Ureter (tissue), 1 donor: ENCODE results near the gene RBM33. TPM values are rescaled to one million over a fixed set of nuclear protein-coding genes. Genes with fewer than 3 reads are reported as not detected.
A peak's percentile ranks its signal among the peaks of the same experiment; 100 is the strongest.
"Not testable (repeated sequence)": the region's sequence is repeated elsewhere in the genome, so short reads cannot be mapped to it uniquely, and the experiment has no call there.

ENCODE experiments used
- DNase-seq: peaks from one replicate; pipeline ENCODE4 v3.0.0-alpha.2; 2020; ENCODE audit warnings: low spot score
- total RNA-seq: library from RNA; stranded (reverse); gene quantifications from one replicate; pipeline ENCODE4 v1.2.4, GENCODE V29; 2023
- donor health status: DM: yes; HTN: yes; CAD: no.

RBM33 gene
- 70.8 TPM for total RNA-seq

GRCh38 chr7:155644178-155644970 lies at the start of gene RBM33:
Gene RBM33 (plus strand): TSS chr7:155644661. CDS start chr7:155644877, 216 bp downstream.
- DNase-seq = peak; percentile 71

DNA sequence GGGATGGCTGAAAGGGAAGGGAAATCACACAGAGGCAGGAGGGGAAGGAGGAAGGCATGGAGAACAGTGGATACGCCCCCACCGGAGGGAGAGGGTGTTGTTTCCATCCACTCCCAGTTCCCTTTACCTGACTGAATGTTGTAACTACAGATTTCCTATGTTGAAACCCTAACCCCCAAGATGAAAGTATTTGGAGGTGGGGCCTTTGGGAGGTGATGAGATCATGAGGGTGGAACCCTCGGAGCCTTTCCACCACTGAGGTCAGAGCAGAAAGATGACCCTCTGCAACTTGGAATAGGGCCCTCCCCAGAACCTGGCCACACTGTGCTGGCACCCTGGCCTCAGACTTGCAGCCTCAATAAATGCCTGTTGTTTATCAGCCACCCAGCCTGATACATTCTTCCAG lies 49.5 kb upstream of the RBM33 start:
- peak; percentile 38 for DNase-seq

DNA sequence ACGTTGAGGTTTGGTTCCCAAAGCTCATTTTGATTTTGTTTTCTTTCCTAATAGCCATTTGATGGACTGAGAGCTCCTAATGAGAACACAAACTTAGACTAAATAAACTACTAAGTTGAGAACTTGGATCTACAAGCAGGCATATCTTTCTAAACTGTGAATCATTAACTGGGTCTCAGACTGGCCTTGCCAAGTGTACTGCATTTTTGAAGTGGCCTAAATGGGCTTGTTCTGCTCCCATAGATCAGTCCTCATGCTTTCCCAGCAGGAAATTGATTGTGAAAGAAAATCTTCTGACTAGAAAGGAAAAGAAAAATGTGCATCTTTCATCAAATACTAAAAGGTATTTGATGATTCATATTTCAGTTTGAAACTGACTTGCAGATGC lies 46.7 kb upstream of the RBM33 start:
- no peak for DNase-seq

DNA sequence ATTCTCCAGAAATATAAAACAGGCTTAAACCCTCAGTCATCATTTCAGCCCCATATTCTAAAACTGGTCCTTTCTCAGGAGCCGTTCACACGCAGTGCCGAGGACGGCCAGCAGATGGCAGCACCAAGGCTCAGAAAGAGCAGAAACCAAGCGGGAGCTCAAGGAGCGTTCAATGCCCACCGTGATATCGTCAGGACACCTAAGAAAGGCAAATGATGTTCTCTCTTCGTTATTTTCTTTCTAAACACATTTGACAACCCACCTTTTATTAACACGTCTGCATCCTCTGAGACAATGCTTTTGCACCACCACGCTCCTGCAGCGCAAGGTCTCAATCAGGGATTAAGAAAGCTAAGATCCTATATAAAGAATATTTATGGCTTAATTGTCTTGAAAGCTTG lies 45.7 kb upstream of the RBM33 start:
- peak; percentile 85 for DNase-seq

GRCh38 chr7:155602156-155602555 lies 42.3 kb upstream of the RBM33 start:
- no peak for DNase-seq

DNA sequence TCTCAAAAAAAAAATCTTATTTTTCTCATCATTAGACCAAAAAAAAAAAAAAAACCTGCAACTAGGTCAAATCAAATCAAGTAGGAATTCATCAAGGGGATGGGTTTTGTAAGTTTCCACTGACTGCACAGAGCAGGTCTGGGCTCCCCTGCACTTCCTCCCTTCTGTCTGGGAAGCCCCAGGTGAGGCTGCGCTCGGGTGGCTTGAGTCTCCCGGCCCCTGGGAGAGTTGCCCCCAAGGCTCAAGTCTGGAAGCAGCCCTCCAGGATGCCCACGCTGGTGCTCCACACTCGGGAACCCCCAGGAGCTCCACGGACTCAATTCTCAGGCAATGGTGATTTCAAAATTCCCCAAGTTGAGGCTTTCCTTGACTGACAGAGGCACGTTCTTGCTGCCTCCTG lies 41.7 kb upstream of the RBM33 start:
- DNase-seq = no peak

GRCh38 chr7:155603205-155603857 lies 41.1 kb upstream of the RBM33 start:
- no peak for DNase-seq

- no peak for DNase-seq
These were observed 40.5 kb upstream of the RBM33 start for GRCh38 chr7:155603858-155604503.

DNA sequence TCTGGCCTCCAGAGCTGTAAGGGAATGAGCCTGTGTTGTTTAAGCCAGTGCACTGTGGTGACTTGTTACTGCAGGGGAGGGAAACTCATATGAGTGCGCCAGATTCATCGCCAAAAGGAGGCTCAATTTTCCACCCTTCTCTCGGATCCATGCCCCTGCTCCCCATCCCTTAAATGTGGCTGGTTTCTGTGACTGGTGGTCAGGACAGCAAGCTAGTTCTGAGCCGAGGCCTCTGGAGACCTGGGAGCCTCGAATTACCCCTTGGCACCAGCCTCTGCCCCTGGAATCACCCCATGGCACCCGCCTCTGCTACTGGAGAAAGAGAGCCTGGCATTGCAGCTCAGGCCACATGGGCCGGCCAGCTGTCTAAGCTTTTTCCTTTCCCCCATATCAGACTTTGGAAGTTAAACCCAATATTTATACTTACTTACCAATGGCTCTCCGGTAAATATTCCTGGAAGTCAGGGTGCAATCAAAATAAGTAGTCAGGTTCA lies 39.9 kb upstream of the RBM33 start:
- no peak for DNase-seq

DNA sequence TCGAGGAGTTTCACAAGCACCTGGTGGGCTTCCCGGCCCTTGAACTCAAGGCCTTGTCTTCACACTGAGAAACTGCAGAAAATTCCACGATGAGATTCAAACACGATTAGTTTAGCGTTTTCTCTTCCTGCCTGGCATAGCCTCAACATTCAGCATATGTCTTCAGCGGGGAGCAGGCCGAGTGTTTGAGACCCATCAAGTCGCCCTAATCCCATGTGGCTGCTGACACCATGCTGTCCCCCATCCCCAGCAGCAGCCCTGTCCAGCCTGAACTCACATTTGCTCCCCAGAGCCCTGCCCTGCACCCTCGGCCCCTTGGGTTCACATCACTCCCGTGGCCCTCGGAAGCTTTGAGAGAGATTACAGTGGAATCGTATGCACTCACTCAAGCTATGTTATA lies 35.3 kb upstream of the RBM33 start:
- no peak for DNase-seq

DNA sequence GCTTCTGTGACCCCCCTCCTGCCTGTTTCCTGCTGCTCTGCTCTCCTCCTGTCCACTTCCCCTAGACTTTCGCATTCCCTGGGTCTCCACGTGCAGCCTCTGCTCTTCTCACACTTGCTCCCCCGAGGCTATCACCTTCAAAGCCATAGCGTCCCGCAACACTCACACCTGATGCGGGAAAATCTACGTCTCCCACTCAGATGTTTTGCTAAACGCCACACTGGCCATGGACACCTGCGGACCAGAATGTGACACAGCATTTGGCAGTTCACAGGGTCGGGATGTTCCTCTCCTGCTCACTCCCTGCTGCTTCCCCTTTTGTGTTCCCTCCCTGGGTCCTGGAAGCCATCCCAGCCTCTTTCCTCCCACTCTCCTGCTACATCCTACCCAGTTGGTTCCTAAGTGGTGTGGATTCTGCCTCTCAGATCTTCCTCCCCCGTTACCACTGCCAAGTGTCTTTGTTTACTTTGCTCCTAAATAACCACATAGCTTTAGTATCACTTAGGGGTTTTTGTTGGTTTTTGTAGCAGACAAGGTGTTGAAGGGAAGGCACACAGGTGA lies 33.7 kb upstream of the RBM33 start:
- DNase-seq = no peak

GRCh38 chr7:155611808-155612447 lies 32.5 kb upstream of the RBM33 start:
- no peak for DNase-seq

DNA sequence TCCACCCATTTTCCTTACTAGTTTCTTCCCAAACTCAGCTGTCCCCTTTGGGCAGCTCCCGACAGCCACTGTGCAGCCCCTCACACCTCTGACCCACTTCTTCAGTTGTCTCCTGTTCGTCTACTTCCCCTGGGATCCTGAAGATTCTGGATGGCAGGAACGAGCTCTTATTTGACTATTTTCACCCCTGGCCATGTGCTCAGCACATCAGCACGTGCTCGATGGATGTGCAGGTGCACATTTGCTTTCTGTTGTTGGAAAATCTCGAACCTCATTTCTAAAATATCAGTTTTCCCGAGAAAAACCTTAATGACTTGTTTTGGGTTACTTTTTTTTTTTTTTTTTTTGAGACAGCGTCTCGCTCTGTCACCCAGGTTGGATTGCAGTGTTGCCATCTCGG lies 31.8 kb upstream of the RBM33 start:
- DNase-seq = no peak

GRCh38 chr7:155615085-155615484 lies 29.4 kb upstream of the RBM33 start:
- not testable (repeated sequence) for DNase-seq

DNA sequence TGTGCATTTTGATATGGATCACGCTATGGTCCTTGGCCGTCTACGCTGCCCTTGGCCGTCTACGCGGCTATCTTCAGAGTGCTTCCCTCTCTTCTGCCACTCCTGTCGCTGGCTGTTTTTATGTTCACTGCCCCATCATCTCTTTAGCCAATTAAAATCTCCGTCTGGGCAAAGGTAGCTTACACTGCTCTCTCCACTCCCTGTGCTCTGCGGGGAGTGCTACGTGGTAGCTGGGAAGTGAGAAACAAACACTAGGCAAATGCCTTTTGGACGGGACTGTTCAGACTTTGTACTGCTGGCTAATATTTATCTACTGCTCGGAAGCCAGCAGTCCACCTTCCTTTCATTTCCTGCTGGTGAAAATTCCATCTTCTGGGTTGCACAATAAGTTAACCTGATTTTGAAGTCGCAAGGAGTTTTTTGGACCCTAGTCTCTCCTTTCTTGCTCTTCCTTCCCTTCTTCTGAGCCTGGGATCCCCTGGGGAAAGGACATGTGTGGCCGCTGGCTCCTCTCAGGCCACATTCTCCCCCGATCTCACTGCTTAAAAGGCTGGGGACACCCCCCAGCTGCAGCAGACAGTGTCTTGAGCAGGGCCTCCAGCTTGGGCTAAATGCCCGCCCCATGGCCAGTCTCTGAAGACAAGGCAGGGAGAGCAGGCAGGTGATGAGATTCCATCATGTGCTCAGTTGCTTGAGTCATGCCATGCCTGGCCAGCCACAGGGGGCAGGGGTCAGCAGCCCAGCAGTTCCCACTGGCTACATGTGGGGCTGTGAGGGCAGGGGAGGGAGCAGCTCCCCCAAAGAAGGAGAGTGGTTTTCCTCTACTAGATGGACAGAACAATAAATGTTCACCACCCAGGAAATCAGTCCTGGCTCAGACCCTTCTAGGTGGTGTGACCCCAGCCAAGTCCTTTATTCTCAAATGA lies 25.5 kb upstream of the RBM33 start:
- DNase-seq = no peak

DNA sequence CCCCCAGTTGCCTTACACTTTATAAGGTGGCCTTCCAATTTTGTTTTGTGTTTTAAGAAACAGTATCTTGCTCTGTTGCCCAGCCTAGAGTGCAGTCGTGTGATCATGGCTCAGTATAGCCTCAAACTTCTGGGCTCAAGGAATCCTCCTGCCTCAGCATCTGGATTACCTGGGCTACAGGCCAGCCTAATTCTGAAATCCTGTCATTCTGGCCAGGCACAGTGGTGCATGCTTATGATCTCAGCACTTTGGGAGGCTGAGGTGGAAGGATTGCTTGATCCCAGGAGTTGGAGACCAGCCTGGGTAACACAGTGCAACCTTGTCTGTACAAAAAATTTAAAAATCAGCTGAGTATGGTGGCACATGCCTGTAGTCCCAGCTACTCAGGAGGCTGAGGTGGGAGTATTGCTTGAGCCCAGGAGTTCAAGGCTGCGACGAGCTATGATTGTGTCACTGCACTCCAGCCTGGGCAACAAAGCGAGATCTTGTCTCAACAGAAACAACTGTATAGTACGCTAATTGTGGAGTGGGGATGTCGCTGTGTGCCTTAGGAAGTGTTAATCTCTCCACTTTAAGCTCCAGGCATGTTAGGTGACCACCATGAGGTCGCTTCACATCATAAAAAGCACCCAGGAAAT lies 24.7 kb upstream of the RBM33 start:
- DNase-seq = no peak

- DNase-seq = no peak
These were observed 24.0 kb upstream of the RBM33 start for GRCh38 chr7:155620497-155620896.

GRCh38 chr7:155621418-155621980 lies 23.0 kb upstream of the RBM33 start:
- no peak for DNase-seq

DNA sequence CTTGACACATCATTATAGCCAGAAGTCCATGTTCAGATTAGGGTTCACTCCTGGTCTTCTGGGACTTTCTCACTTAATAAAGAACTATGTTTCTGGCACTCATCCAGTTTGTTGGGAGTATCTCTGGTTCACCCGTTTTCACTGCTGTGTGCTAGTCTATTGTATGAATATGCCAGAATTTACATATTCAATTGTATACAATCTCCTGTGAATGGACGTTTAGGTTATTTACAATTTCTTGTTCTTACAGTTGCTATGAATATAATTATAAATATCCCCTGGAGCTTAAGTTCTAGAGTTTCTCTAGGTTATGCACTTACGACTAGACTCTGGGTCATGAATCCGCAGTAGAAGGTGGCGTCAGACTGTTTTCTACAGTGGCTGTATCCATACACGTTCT lies 20.0 kb upstream of the RBM33 start:
- DNase-seq = no peak

DNA sequence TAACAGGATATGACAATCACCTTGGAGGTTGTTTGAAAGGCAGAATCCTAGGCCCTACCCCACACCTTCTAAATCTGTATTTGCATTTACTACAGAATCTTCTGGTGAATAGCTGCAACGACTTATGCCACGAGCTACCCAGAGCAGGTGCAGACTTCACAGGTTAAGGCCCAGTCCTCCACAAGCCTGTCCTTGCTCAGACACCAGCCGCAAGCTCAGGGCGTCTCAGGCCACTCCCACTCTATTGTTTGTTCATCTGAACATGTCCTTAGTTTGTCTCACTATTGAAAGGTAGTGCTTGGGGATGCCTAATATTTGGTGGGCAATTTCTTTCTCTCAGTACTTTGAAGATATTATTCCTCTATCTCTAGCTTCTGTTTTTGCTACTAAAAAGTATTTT lies 18.9 kb upstream of the RBM33 start:
- DNase-seq = no peak
